OCI-LY1 (cell line): ENCODE results near the gene PRKACA.

Experiments
- H2AFZ ChIP-seq: fragments of 200-600 bp; sonication (generic), shearing (Covaris generic); 2 replicates; pipeline ENCODE4 v1.6.0; 2014; ENCODE audit warnings: antibody characterized with exemption, mild to moderate bottlenecking, low read length
- H3F3A ChIP-seq: fragments of 200-600 bp; sonication (generic), shearing (Covaris generic); 2 replicates; pipeline ENCODE4 v1.6.0; 2014; ENCODE audit warnings: mild to moderate bottlenecking, antibody characterized with exemption, low read length, moderate library complexity; ENCODE audit not compliant: insufficient read depth
- H3K27ac ChIP-seq: fragments of 200-600 bp; sonication (generic); 2 replicates; pipeline ENCODE4 v1.5.1; 2014; ENCODE audit warnings: low read length, mixed run types, mild to moderate bottlenecking, low read depth; ENCODE audit not compliant: poor library complexity, severe bottlenecking
- H3K27me3 ChIP-seq: fragments of 200-600 bp; sonication (generic); 2 replicates; pipeline ENCODE4 v1.6.0; 2014; ENCODE audit warnings: antibody characterized with exemption, mild to moderate bottlenecking, low read length, moderate library complexity; ENCODE audit not compliant: insufficient read depth
- H3K36me3 ChIP-seq: fragments of 200-600 bp; sonication (generic); 2 replicates; pipeline ENCODE4 v1.6.1; 2014; ENCODE audit warnings: mild to moderate bottlenecking, antibody characterized with exemption, low read length, moderate library complexity, mixed read lengths; ENCODE audit not compliant: insufficient read depth
- H3K4me1 ChIP-seq: fragments of 200-600 bp; sonication (generic); 2 replicates; pipeline ENCODE4 v1.5.1; 2014; ENCODE audit warnings: mild to moderate bottlenecking, low read length, moderate library complexity; ENCODE audit not compliant: insufficient read depth, severe bottlenecking
- H3K4me2 ChIP-seq: fragments of 200-600 bp; sonication (generic), shearing (Covaris generic); 2 replicates; pipeline ENCODE4 v1.6.1; 2014; ENCODE audit warnings: low read length
- H3K4me3 ChIP-seq: fragments of 200-600 bp; sonication (generic); 2 replicates; pipeline ENCODE4 v1.5.1; 2014; ENCODE audit warnings: low read length, low read depth, mild to moderate bottlenecking, mixed read lengths; ENCODE audit not compliant: poor library complexity, severe bottlenecking
- H3K79me2 ChIP-seq: fragments of 200-600 bp; shearing (Covaris generic); 2 replicates; pipeline ENCODE4 v1.6.1; 2016; ENCODE audit warnings: mixed run types, low read length, mixed read lengths; ENCODE audit not compliant: insufficient read depth
- H3K9ac ChIP-seq: fragments of 200-600 bp; sonication (generic), shearing (Covaris generic); 2 replicates; pipeline ENCODE4 v1.6.1; 2014; ENCODE audit warnings: mild to moderate bottlenecking, low read length, mixed read lengths
- H3K9me2 ChIP-seq: fragments of 200-600 bp; sonication (generic), shearing (Covaris generic); 2 replicates; pipeline ENCODE4 v1.6.1; 2014; ENCODE audit warnings: low read depth, mild to moderate bottlenecking, low read length, mixed read lengths
- H3K9me3 ChIP-seq: fragments of 200-600 bp; shearing (Covaris generic); 2 replicates; pipeline ENCODE4 v1.6.1; 2014; ENCODE audit warnings: low read length, mixed read lengths
- H4K20me1 ChIP-seq: fragments of 200-600 bp; sonication (generic), shearing (Covaris generic); 2 replicates; pipeline ENCODE4 v1.6.0; 2016; ENCODE audit warnings: mild to moderate bottlenecking, low read length; ENCODE audit not compliant: insufficient read depth
- EZH2 ChIP-seq: fragments of 200-600 bp; sonication (generic), shearing (Covaris generic); IDR thresholded peaks from 2 replicates; pipeline ENCODE4 v1.8.0; 2017; ENCODE audit warnings: borderline replicate concordance, mixed run types, mild to moderate bottlenecking, antibody characterized with exemption, low read length, moderate library complexity, mixed read lengths
- TF ChIP-seq, protein P1 (sequence below): fragments of 200-600 bp; sonication (generic), shearing (Covaris generic); IDR thresholded peaks from 2 replicates; pipeline ENCODE4 v1.5.1; 2017; ENCODE audit warnings: mild to moderate bottlenecking, antibody characterized with exemption, low read length, moderate library complexity, mixed read lengths

PRKACA gene

DNA sequence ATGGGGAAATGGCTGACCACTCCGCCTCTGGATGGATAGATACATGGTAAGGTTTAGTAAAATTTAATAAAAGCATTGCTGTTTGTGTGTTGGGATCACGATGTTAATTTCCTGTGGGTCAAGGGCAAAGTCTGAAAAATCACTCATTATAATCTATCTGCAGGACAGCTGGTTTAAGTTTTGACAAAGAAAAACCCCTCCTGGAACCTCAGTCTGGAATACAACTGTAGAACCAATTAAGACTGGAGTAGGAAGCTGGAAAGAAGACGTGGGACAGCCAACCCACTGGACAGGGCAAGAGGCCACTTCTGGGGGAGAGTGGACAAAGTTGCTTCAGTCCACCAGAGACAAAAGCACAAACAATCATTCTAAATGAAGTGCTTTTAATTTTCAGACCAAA, 1.6 kb upstream of the PRKACA start:
- peak overlapping the region; percentile 92; the same call in 1 of the 2 replicates for H3K4me2 ChIP-seq

DNA sequence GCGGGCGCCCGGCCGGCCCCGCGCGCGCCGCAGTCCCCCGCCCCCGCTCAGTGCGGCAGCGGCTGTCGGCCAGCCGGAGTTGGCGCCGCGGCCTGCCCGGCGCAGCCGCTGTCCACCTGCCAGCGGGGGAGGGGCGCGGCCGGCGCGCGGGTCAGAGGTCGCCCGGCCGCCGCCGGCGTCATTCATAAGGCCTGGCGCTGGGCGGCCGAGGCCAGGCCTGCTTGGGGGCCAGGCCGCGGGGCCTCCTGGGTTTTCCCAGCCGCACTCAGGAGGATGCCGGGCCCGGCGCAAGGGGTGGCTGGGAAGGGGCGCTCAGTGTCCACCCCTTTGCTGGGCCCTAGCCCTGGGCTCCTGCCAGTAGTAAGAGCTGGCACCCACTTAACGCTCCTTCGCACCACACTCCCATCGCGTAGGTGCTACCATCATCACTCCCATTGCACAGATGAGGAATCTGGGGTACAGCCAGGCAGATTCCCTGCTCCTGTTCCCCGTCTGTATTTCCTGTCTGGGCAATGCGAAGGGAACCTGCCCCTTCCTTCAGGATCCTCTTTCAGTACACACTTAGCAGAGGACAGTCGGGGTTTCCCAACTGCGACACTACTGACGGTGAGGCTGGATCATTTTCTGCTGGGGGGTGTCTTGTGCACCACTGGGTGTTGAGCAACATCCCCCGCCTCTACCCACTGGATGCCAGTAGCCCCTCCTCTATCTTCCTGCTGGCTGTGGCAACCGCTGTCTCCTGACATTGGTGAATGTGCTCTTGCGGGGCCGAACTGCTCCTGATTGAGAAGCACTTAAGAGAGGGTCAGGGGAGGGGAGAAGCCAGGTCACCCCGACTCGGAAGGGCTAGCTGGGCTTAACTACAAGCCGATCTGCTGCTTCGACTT, 846 bp upstream of the PRKACA start:
- peak overlapping the region; percentile 63 for H3K27ac ChIP-seq
- peaks cover 6% of the 10 kb centered on the region; the same call in 1 of the 2 replicates for H3K36me3 ChIP-seq
- H3K4me2 ChIP-seq = peak overlapping the region; percentile 92
- H3K27me3 ChIP-seq = no peaks in the 10 kb centered on the region
- H3K4me1 ChIP-seq = peaks cover 41% of the 10 kb centered on the region
- H3F3A ChIP-seq = 0 out of 2 replicates have a peak, but pooled peaks cover 4% of the 10 kb centered on the region
- no peaks in the 10 kb centered on the region for H3K79me2 ChIP-seq
- no peak overlapping the region for H2AFZ ChIP-seq
- H3K4me3 ChIP-seq = peak overlapping the region; percentile 69
- no peaks in the 10 kb centered on the region for H3K9me3 ChIP-seq
- H4K20me1 ChIP-seq = no peaks in the 10 kb centered on the region
- peak overlapping the region; percentile 75 for H3K9ac ChIP-seq
- H3K9me2 ChIP-seq = no peaks in the 10 kb centered on the region
- TF ChIP-seq, protein P1, sequence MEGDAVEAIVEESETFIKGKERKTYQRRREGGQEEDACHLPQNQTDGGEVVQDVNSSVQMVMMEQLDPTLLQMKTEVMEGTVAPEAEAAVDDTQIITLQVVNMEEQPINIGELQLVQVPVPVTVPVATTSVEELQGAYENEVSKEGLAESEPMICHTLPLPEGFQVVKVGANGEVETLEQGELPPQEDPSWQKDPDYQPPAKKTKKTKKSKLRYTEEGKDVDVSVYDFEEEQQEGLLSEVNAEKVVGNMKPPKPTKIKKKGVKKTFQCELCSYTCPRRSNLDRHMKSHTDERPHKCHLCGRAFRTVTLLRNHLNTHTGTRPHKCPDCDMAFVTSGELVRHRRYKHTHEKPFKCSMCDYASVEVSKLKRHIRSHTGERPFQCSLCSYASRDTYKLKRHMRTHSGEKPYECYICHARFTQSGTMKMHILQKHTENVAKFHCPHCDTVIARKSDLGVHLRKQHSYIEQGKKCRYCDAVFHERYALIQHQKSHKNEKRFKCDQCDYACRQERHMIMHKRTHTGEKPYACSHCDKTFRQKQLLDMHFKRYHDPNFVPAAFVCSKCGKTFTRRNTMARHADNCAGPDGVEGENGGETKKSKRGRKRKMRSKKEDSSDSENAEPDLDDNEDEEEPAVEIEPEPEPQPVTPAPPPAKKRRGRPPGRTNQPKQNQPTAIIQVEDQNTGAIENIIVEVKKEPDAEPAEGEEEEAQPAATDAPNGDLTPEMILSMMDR = no peak
- TF ChIP-seq EZH2 = no peak

More for the DNA sequence above, 1.6 kb upstream of the PRKACA start:
- H3K9ac ChIP-seq = peak overlapping the region; percentile 75; the same call in 1 of the 2 replicates
- no peak overlapping the region for H2AFZ ChIP-seq
- peak overlapping the region; percentile 63 for H3K27ac ChIP-seq
- no peaks in the 10 kb centered on the region for H4K20me1 ChIP-seq
- H3K79me2 ChIP-seq = no peaks in the 10 kb centered on the region
- no peak for TF ChIP-seq EZH2
- TF ChIP-seq, protein P1 = no peak
- no peaks in the 10 kb centered on the region for H3K9me3 ChIP-seq
- H3F3A ChIP-seq = 0 out of 2 replicates have a peak, but pooled peaks cover 4% of the 10 kb centered on the region
- H3K4me3 ChIP-seq = peak overlapping the region; percentile 69
- H3K4me1 ChIP-seq = peaks cover 36% of the 10 kb centered on the region
- H3K9me2 ChIP-seq = no peaks in the 10 kb centered on the region
- no peaks in the 10 kb centered on the region for H3K27me3 ChIP-seq
- H3K36me3 ChIP-seq = peaks cover 9% of the 10 kb centered on the region

DNA sequence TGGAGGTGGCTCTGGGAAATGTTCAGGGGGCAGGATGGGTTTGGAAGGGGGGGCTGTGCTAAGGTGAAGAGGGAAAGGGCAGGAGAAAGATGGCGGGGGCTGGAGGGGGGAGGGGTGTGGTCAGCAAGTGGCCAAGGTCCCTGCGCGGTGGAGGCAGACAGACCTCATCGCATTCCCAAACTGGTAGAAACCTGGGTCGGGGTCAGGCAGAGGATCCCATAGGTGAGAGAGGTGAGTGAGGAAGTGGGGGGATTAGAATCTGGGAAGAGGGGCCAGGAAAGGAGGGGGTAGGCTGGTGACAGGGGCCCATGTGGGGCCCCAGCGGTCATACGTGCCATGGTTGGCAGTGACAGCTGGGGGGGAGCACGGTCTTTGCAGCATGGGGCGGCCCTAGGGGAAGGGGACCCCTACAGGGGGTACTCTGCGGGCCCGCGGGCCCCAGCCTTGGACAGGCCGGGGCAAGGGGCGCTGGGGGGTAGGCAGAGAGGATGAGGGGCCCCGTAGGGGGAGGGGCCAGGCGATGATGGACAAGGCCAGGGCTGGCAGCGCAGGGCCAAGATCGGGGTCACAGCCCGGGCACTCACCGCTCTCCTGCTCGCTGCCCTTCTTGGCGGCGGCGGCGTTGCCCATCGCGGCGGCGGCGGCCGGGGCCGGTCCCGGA, 514 bp downstream of the PRKACA start:
- Histone ChIP-seq H3K4me2 (peak overlapping the region; percentile 96), H3K36me3 (no peaks in the 10 kb centered on the region), H3K79me2 (no peaks in the 10 kb centered on the region), H4K20me1 (no peaks in the 10 kb centered on the region), H3K27me3 (no peaks in the 10 kb centered on the region), H2AFZ (no peak overlapping the region), H3K9me3 (no peaks in the 10 kb centered on the region), H3K4me3 (peak overlapping the region; percentile 88), H3K9me2 (no peaks in the 10 kb centered on the region), H3K4me1 (peaks cover 51% of the 10 kb centered on the region), H3K27ac (no peak overlapping the region), H3F3A (0 out of 2 replicates have a peak, but pooled peaks cover 4% of the 10 kb centered on the region), H3K9ac (peak overlapping the region; percentile 80)
- no peak for TF ChIP-seq EZH2
- TF ChIP-seq, protein P1 = no peak
